HG02970 (cell line): Measurements from ENCODE around the gene TTC28.

Source experiments
- ATAC-seq: cut with Tn5 transposase; IDR thresholded peaks from one replicate; pipeline ENCODE4 v1.9.1; 2021; ENCODE audit warnings: mild to moderate bottlenecking, moderate library complexity, moderate number of reproducible peaks; ENCODE audit not compliant: unreplicated experiment, low FRiP score

The TTC28 gene

DNA sequence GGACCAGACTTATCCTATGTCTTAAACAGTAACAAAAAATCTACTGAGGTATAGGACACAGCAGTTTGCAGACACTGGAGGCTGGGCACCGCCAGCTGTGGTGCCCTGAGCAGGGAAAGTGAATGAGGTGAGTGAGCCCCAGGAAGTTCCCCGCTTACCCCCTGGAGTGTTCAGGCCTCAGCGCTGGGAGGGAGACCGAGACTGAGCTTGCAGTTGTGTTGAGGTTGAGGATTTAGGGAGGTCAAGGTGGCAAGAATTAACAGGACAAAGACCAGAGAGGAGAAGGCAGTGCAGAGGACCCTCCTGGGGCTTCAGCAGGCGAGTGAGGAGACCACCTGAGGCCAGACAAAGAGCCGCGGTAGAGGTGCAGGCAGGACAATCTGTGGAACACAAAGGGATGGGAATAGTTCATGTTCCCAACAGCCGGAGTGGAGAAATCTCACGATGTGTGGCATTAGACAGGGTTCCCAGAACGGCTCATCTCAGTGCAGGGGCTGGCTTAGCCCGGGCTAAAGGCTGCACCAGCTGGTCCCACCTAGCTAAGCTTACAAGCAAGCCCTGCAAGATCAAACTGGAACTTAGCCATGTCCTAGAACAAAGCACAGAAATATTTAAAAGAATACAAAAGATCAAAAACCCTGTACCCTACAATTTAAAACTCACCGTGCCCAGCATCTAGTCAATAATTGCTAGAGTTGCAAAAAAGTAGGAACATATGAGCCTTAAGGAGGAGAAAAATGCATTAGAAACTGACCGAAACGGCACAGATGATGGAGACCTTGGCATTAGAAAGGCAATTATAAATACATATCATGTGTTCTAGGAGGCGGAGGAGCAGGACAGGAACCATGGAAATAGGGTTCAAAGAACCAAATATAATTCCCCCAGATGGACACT lies 713.2 kb downstream of the TTC28 start:
- ATAC-seq: no peak

DNA sequence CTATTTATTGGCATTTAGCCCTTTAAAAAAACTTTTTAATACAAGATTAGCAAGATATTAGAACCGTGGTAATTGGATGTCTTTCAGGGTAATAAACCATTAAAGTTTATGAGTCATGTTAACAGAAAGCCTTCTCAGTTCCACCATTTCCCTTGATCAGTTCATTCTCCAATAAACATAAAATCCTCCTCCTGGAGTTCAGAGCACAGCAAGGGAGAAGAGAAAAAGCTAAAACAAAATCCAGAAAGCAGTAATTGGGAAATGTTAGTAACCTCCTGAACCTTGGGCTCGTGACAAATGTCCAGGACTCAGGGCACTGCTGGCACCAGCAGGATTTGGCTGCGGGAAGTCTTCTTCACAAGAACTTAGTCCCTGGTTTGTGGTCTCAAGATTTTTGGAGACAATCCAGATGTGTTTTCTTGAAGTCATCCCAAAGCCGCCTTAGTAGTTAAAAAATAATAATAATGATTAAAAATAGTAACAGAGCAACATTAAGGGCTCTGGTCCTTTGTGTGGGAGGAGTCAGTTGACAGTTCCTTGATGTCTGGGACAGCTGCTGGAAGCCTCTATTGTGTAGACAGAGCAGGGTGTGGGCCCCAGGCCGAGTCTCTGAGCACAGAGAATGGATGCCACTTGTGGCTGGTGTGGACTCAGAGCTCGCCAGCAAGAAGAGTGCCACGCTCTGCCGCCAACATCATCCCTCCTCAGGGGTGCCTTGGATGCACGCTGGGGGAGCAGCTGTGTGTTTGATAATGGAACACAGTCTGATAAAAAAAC lies 717.2 kb downstream of the TTC28 start:
- no peak for ATAC-seq

DNA sequence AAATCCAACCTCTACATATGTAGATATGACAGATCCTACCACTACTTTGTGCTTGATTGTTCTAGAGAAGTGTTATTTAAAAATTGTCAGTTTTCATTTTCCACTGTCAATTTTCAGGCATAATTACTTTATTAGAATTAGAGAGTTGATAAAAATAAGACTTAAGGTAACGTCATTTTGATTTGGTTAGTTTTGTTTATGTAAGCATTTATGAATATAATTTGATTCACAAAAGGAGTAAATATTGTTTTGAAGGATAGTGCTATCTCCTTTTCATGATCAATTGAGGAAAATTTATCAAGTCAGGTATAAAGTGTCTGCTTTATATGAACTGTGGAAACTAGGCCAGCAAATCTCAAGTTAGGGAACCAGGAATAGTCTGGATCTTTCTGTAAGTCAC lies 718.0 kb downstream of the TTC28 start:
- no peak for ATAC-seq

DNA sequence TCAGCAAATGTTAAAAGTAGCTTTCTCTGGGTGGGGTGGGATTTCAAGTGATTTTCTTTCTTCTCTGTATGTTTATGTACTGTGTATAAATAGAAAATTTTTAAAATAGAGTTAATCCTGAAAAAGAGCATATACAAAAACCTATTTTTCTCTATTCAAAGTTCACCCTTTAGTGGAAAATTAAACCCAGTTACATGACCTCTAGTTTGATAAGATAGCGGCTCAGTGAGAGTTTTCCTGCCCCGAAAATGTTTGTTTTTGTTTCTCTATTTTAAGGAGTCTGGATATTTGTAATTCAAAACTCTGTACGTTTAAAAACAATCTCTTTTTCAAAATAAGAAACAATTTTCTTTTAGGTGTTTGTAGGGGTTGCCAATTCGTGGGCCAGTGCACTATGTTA lies 718.5 kb downstream of the TTC28 start:
- ATAC-seq: no peak

DNA sequence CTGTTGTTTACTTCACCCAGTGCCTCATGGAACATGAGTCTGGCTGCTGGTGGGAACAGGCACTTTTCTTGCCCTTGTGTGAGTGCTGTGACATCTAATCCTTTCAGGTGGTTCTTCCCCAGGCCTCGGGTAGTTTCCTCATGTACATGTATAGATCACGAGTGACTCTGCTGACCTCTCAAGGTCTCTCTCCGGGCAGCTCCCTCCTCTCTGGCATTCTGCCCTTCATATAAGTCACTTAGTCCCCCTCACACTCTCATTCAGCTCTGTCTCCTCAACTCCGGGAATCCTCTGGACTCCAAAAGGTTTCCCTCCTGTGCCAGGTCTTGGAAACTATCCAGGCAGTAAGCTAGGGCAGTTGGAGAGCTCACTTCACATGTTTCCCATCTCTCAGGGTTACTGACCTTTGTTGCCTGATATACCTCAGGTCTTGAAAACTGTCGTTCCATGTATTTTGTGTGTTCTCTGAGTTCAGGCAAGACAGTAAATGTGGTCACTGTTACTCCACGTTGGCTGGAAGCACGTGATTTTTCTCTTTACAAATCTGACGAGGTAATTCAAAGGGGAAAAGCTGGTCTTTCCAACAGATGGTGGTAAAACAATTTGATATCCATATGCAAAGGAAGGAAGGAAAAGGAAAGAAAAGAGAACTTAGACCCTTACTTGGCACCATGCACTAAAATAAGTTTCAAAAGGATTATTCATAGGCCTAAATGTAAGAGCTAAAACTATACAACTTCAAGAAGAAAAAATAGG lies 720.1 kb downstream of the TTC28 start:
- no peak for ATAC-seq

DNA sequence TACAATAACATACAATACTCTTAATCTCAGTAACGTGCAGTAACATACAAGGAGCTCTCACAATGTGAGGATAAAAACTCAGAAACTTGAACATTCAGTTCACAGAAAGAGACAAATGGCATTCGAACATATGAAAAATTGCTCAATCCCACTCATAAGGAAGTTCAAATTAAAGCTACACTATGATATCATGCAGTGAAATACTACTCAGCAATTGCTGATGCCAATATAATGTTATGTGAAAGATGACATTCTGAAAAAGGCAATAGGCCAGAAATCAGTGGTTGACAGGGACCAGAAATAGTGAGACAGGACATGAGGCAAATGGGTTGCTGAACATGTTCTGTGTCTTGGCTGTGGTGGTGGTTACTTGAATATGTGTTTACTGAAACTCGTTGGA lies 726.9 kb downstream of the TTC28 start:
- ATAC-seq: no peak

DNA sequence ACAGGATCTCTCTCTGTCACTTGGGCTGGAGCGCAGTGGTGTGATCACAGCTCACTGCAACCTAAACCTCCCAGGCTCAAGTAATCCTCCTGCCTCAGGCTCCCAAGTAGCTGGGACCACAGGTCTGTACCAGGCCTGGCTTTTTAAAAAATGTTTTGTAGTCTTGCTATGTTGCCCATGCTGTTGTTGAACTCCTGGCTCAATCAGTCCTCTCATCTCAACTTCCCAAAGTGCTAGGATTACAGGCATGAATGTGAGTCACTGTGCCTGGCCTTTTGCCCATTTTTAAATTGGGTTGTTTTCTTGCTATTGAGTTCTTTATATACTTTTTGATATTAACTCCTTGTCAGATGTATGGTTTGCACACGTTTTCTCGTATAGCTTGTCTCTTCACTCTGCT lies 727.5 kb downstream of the TTC28 start:
- no peak for ATAC-seq

DNA sequence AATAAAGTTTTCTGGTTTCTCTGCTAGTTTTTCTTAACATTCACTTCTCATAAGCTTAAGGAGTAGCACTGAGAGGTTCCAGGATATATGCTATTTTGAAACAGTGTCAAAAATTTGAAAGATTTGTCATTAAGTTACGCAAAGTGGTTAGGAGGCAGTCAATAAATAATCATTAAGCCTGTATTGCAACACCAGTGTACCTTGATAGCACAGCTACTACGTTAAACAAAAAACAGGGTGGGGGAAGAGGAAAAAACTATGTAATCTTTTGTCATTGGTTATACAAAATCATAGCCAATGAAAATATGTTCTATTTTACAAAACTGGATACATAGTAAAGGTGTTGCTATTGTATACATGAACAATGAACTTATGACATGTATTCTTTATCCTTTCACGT lies 730.2 kb downstream of the TTC28 start:
- no peak for ATAC-seq

DNA sequence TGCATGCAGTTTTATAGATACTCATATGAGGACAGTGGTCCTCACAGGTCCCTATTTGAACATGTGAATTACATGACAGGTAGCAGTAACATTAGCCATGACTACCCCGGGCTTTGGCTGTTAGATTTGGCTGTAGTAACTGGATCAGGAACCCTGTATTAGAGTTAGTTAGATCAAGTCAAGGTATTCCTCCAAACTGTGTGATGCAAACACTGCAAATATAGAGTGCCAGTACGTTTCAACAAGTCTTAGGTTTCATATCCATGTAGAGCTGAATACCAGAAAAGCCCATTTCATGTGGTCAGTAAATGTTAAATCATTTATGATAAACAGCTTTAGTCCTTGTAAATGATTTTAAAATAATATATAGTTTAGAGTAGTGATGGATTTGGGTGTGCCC lies 731.1 kb downstream of the TTC28 start:
- ATAC-seq: no peak

DNA sequence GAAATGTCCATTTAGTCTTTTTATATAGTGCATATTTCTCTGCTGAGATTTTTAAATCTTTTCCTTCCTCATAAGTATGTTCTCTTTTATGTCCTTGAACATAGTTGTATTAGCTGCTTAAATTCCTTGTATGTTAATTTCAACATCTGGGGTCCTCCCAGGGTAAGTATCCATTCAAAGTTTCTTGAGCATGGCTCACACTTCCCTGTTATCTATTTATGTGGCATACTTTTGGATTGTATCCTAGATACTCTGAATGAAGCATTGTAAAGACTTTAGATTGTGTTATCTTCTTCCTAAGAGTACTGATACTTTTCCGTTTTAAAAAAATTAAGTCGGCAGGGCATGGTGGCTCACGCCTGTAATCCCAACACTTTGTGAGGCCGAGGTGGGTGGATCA lies 732.2 kb downstream of the TTC28 start:
- no peak for ATAC-seq

DNA sequence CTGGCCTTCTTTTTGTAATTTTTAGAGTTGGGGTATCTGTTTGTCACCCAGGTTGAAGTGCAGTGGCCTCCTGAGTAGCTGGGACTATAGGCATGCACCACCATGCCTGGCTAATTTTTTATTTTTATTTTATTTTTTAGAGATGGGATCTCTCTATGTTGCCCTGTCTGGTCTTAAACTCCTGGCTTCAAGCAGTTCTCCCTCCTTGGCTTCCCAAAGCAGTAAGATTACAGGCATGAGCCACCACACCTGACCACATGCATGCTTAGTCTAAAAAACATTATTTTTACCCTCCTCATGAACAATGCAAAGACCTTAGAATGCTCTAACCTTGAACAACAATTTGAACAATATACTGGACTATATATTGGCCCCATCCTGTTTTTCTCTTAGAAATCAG lies 738.5 kb downstream of the TTC28 start:
- ATAC-seq: no peak

DNA sequence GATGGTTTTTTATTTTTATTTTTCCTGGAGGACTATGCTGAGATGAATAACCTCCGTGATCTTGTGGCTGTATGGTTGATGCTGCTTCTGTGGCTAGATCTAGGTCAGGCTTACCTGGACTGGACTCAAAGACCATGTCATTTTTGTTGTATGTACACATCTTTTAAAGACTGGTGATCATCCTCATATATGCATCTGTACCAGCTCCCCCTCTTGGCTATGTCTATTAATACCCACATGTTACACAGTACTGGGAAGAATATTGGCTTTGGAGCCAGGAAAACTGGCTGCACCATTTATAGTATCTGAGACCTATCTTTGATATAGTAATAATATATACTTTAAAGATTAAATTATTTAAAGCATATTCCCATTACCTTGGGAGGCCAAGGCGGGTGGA lies 742.2 kb downstream of the TTC28 start:
- no peak for ATAC-seq

DNA sequence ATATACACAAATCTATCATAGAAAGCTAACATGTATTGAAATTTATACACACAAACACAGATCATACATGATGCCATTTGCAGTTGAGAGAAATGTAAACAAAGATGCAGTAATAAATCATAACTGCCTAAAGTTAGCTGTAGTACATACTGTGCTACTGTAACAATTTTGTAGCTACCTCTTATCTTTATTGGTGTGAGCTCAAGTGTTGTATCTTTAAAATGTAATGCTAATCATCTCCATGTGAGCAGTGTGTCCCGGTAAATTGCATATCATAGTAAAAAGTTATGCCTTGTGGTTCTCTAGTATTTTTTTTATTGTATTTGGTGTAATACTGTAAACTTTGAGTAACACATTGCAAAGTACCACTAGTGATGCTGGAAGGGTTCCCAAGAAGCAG lies 743.7 kb downstream of the TTC28 start:
- no peak for ATAC-seq

DNA sequence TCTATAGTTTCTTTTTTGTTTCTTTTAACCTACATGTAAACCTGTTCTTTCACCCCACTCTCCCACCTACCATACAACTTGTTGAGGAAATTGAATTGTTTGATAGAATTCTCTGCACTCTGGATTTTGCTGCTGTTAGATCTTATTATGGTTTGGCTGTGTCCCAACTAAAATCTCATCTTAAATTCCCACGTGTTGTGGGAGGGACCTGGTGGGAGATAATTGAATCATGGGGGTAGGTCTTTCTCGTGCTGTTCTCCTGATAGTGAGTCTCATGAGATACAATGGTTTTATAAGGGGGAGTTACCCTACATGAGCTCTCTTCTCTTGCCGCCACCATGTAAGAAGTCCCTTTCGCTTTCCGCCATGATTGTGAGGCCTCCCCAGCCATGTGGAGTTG lies 745.6 kb downstream of the TTC28 start:
- no peak for ATAC-seq

DNA sequence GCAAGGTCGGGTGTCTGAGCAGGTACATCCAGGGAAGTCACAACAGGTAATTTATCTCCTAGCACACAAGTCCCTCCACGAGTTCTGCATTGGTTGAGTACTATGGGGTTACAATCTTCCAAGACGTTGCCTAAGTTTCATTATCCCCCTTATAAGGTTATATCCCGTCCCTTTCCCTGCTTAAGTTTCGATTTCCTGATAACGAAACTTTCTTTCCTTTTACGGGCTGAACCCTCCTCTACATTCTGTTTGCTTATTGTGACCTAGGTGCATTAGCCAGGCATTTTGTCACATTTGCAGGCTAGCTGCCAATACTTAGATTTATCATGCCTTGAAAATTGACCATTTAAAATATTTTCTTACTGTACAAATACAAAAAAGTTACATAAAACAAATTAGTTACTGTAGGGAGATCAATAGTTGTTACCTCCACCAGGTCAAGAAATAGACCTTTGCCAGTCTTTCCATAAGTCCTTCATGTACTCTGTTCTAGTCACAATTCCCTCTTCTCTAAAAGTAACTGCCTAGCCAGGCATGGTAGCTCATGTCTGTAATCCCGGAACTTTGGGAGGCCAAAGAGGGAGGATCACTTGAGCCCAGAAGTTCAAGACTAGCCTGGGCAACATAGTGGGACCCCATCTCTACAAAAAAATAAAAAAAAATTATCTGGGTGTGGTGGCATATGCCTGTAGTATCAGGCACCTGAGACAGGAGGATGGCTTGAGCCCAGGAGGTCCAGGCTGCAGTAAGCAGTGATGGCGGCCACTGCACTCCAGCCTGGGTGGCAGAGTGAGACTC lies 746.3 kb downstream of the TTC28 start:
- ATAC-seq: no peak

DNA sequence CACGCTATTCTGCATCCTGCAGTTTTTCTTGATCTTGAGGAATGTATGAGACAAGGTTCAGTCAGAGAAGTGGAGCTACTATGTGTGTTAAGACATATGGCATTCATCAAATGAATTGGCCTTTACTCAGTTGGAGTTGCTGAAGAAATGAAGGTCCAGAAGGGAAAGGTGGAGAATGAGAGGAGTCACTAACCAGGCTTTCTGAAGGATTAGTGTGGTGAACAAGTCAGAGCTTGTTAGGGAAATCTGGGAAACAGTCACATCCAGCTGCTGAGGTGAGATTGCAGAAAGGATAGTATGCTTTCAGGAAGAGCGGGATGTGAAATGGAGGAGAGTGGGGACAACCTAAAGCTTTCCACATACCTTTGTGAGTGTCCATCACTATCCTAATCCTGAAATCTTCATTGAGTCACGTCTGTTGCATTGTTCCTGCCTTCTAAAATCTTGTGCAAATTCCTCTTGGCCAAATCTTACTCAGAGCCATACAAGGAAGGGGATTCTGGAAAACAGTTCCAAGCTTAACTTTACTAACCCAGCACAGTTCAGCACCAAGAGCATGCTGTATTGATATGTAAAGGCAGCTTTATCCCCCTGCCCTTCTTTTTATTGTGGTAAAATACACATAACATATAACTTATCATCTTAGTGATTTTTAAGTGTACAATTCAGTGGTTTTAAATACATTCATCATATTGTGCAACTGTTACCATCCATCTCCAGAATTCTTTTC lies 749.1 kb downstream of the TTC28 start:
- no peak for ATAC-seq
